Neural cell (in vitro differentiated cells): Measurements from ENCODE around the gene RPGRIP1L. TPM values are rescaled to one million over a fixed set of nuclear protein-coding genes. Genes with fewer than 3 reads are reported as not detected.

Source experiments
- H2AFZ ChIP-seq: fragments of 200-600, 300-800 bp; sonication (generic), shearing (Covaris generic); 2 replicates; pipeline ENCODE4 v1.6.0; 2014; ENCODE audit warnings: low read depth, mild to moderate bottlenecking, antibody characterized with exemption, low read length, moderate library complexity
- H3F3A ChIP-seq: fragments of 200-600 bp; shearing (Covaris generic); 2 replicates; pipeline ENCODE4 v1.6.1; 2016; ENCODE audit warnings: mild to moderate bottlenecking, moderate library complexity, mixed read lengths, antibody characterized with exemption, low read length; ENCODE audit not compliant: insufficient read depth, poor library complexity, severe bottlenecking
- H3K27ac ChIP-seq: fragments of 200-600, 300-800 bp; sonication (generic), shearing (Covaris generic); 2 replicates; pipeline ENCODE4 v1.5.1; 2014; ENCODE audit warnings: mild to moderate bottlenecking, low read length, moderate library complexity
- H3K27me3 ChIP-seq: fragments of 300-800, 200-600 bp; sonication (generic), shearing (Covaris generic); 2 replicates; pipeline ENCODE4 v1.6.0; 2014; ENCODE audit warnings: mild to moderate bottlenecking, low read depth, low read length, moderate library complexity; ENCODE audit not compliant: insufficient read depth
- H3K36me3 ChIP-seq: fragments of 300-800, 200-600 bp; sonication (generic), shearing (Covaris generic); 2 replicates; pipeline ENCODE4 v1.5.1; 2014; ENCODE audit warnings: mild to moderate bottlenecking, antibody characterized with exemption, low read length, moderate library complexity; ENCODE audit not compliant: insufficient read depth
- H3K4me2 ChIP-seq: fragments of 300-800, 200-600 bp; sonication (generic), shearing (Covaris generic); 2 replicates; pipeline ENCODE4 v1.6.0; 2014; ENCODE audit warnings: mild to moderate bottlenecking, low read length
- H3K4me3 ChIP-seq: fragments of 300-800, 200-600 bp; sonication (generic), shearing (Covaris generic); 2 replicates; pipeline ENCODE4 v1.5.1; 2014; ENCODE audit warnings: mild to moderate bottlenecking, low read length, moderate library complexity
- H3K79me2 ChIP-seq: fragments of 200-600 bp; shearing (Covaris generic); replicated peaks from 2 replicates; pipeline ENCODE4 v1.6.0; 2014; ENCODE audit warnings: mild to moderate bottlenecking, low read length, moderate library complexity; ENCODE audit not compliant: insufficient read depth
- H3K9ac ChIP-seq: fragments of 300-800, 200-600 bp; sonication (generic), shearing (Covaris generic); 2 replicates; pipeline ENCODE4 v1.6.1; 2016; ENCODE audit warnings: mild to moderate bottlenecking, low read length, mixed read lengths
- H3K9me2 ChIP-seq: fragments of 200-600 bp; shearing (Covaris generic); 2 replicates; pipeline ENCODE4 v1.6.1; 2016; ENCODE audit warnings: mild to moderate bottlenecking, low read length, mixed read lengths; ENCODE audit not compliant: insufficient read depth
- H3K9me3 ChIP-seq: fragments of 200-600, 300-800 bp; sonication (generic), shearing (Covaris generic); 2 replicates; pipeline ENCODE4 v1.6.1; 2016; ENCODE audit warnings: mild to moderate bottlenecking, mixed run types, low read length, moderate library complexity, mixed read lengths
- H4K20me1 ChIP-seq: fragments of 200-600 bp; shearing (Covaris generic); 2 replicates; pipeline ENCODE4 v1.6.1; 2016; ENCODE audit warnings: mild to moderate bottlenecking, mixed run types; ENCODE audit not compliant: insufficient read depth
- EP300 ChIP-seq: fragments of 450-650 bp; conservative IDR thresholded peaks from 2 replicates; pipeline ENCODE4 v1.6.1; 2014; ENCODE audit warnings: antibody characterized with exemption, mild to moderate bottlenecking, moderate library complexity; ENCODE audit not compliant: poor library complexity, severe bottlenecking
- EZH2 ChIP-seq: fragments of 200-600, 300-800 bp; shearing (Covaris generic), sonication (generic); IDR thresholded peaks from 2 replicates; pipeline ENCODE4 v1.6.1; 2014; ENCODE audit warnings: antibody characterized with exemption, low read length, borderline replicate concordance, mild to moderate bottlenecking; ENCODE audit not compliant: insufficient read depth, poor library complexity, severe bottlenecking
- MXI1 ChIP-seq: fragments of 450-650 bp; conservative IDR thresholded peaks from 2 replicates; pipeline ENCODE4 v1.6.1; 2014; ENCODE audit warnings: antibody characterized with exemption, mild to moderate bottlenecking; ENCODE audit not compliant: poor library complexity, severe bottlenecking
- POLR2AphosphoS5 ChIP-seq: IDR thresholded peaks from 2 replicates; pipeline ENCODE4 v1.6.1; 2012
- RAD21 ChIP-seq: fragments of 450-650 bp; conservative IDR thresholded peaks from 2 replicates; pipeline ENCODE4 v1.6.1; 2014; ENCODE audit warnings: antibody characterized with exemption, mild to moderate bottlenecking, moderate library complexity
- TAF1 ChIP-seq: IDR thresholded peaks from 2 replicates; pipeline ENCODE4 v1.6.1; 2012; ENCODE audit warnings: low read depth
- polyA plus RNA-seq: library from polyadenylated mRNA; depleted of rRNA; stranded (reverse); fragments of >200 nt; gene quantifications from 2 replicates; pipeline ENCODE4 v1.2.3, GENCODE V29; 2014
- TF ChIP-seq, protein P1 (sequence below): fragments of 450-650 bp; IDR thresholded peaks from 2 replicates; pipeline ENCODE4 v1.5.1; 2014; ENCODE audit warnings: antibody characterized with exemption, mild to moderate bottlenecking, moderate library complexity; ENCODE audit not compliant: poor library complexity, severe bottlenecking
- TF ChIP-seq, protein P2 (sequence below): IDR thresholded peaks from 2 replicates; pipeline ENCODE4 v1.6.1; 2012; ENCODE audit warnings: borderline replicate concordance

Gene RPGRIP1L
- polyA plus RNA-seq, 1 donor from 2014 or later, result 24.6 TPM

DNA sequence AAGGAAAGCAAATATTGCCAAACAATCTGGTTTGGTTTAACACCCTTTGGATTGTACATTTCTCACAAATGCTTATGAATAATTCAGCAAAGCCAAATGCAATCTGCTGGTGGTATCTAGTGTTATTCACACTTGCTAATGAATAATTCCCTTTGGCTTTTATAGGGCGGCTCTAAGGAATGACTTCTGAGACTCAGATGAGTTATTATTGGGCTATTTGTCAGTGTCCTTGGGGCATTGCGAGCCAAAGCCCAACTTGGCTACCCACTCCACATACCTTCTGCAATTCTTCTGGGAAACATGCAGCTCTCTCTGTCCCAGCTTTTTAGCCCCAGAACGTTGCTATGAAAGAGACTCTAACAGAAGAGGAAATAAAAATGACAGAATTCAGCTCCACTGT, 41.4 kb upstream of the RPGRIP1L start:
- Histone ChIP-seq H3K9me2 (no peaks in the 10 kb centered on the region), H3K4me3 (peak overlapping the region; percentile 19), H3K9me3 (peaks cover 6% of the 10 kb centered on the region), H3K79me2 (peaks cover 11% of the 10 kb centered on the region), H3K9ac (no peak overlapping the region), H3F3A (no peaks in the 10 kb centered on the region), H3K36me3 (no peaks in the 10 kb centered on the region), H3K27ac (no peak overlapping the region), H3K4me2 (peak overlapping the region; percentile 12), H4K20me1 (no peaks in the 10 kb centered on the region), H3K27me3 (no peaks in the 10 kb centered on the region), H2AFZ (no peak overlapping the region)
- TF ChIP-seq, protein P1, sequence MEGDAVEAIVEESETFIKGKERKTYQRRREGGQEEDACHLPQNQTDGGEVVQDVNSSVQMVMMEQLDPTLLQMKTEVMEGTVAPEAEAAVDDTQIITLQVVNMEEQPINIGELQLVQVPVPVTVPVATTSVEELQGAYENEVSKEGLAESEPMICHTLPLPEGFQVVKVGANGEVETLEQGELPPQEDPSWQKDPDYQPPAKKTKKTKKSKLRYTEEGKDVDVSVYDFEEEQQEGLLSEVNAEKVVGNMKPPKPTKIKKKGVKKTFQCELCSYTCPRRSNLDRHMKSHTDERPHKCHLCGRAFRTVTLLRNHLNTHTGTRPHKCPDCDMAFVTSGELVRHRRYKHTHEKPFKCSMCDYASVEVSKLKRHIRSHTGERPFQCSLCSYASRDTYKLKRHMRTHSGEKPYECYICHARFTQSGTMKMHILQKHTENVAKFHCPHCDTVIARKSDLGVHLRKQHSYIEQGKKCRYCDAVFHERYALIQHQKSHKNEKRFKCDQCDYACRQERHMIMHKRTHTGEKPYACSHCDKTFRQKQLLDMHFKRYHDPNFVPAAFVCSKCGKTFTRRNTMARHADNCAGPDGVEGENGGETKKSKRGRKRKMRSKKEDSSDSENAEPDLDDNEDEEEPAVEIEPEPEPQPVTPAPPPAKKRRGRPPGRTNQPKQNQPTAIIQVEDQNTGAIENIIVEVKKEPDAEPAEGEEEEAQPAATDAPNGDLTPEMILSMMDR, result no peak
- TF ChIP-seq TAF1, result no peak
- no peak for TF ChIP-seq POLR2AphosphoS5
- TF ChIP-seq, protein P2, sequence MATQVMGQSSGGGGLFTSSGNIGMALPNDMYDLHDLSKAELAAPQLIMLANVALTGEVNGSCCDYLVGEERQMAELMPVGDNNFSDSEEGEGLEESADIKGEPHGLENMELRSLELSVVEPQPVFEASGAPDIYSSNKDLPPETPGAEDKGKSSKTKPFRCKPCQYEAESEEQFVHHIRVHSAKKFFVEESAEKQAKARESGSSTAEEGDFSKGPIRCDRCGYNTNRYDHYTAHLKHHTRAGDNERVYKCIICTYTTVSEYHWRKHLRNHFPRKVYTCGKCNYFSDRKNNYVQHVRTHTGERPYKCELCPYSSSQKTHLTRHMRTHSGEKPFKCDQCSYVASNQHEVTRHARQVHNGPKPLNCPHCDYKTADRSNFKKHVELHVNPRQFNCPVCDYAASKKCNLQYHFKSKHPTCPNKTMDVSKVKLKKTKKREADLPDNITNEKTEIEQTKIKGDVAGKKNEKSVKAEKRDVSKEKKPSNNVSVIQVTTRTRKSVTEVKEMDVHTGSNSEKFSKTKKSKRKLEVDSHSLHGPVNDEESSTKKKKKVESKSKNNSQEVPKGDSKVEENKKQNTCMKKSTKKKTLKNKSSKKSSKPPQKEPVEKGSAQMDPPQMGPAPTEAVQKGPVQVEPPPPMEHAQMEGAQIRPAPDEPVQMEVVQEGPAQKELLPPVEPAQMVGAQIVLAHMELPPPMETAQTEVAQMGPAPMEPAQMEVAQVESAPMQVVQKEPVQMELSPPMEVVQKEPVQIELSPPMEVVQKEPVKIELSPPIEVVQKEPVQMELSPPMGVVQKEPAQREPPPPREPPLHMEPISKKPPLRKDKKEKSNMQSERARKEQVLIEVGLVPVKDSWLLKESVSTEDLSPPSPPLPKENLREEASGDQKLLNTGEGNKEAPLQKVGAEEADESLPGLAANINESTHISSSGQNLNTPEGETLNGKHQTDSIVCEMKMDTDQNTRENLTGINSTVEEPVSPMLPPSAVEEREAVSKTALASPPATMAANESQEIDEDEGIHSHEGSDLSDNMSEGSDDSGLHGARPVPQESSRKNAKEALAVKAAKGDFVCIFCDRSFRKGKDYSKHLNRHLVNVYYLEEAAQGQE, result no peak
- TF ChIP-seq MXI1, result no peak

DNA sequence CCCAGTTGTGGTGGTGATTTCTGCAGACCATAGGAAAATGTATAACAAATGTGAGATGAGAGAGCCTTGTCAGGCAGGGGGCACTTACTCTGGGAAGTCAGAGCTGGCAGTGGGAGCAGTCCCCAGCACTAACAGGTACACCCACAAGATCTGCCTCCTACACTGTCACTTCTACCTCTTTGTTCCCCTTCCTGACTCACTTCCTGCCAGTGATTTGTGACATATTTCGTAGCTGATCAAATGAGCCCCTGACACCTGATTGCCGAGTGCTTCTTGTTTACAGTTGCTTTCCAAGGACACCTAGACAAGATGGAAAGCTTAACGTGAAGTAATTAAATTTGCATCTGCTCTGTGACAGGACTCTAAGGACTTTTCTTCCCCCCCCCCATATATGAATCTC, 40.8 kb upstream of the RPGRIP1L start:
- Histone ChIP-seq H3K27me3 (no peaks in the 10 kb centered on the region), H3K9me2 (no peaks in the 10 kb centered on the region), H3K79me2 (peaks cover 11% of the 10 kb centered on the region), H3K36me3 (no peaks in the 10 kb centered on the region), H2AFZ (no peak overlapping the region), H3K4me2 (peak overlapping the region; percentile 30), H3K27ac (peak overlapping the region; percentile 11), H3K9me3 (peaks cover 6% of the 10 kb centered on the region), H3K9ac (no peak overlapping the region), H4K20me1 (no peaks in the 10 kb centered on the region), H3K4me3 (peak overlapping the region; percentile 19), H3F3A (no peaks in the 10 kb centered on the region)
- no peak for TF ChIP-seq TAF1
- TF ChIP-seq, protein P1, result no peak
- TF ChIP-seq EP300, result peak; percentile 23
- no peak for TF ChIP-seq EZH2
- no peak for TF ChIP-seq POLR2AphosphoS5
- TF ChIP-seq MXI1, result no peak
- TF ChIP-seq RAD21, result no peak
